Erythroblast (primary cell): ENCODE results near the gene PIM3.

Source experiments
- DNase-seq, 2 experiments: peaks; one replicate each; lab custom pipeline; 2025; lab: John Stamatoyannopoulos, UW
- GATA1 ChIP-seq: IDR thresholded peaks from 2 replicates; pipeline ENCODE4 v1.6.1; 2011; ENCODE audit warnings: low read depth, mild to moderate bottlenecking, control low read depth, low read length, moderate library complexity
- POLR2A ChIP-seq: IDR thresholded peaks from 2 replicates; pipeline ENCODE4 v1.6.1; 2011; ENCODE audit warnings: mild to moderate bottlenecking, low read length

PIM3 gene

GRCh38 chr22:49951000-49951677 lies 9.4 kb upstream of the PIM3 start:
- TF ChIP-seq GATA1 (no peak), POLR2A (no peak)
- DNase-seq, result no peak

GRCh38 chr22:49951678-49951985 lies 8.9 kb upstream of the PIM3 start:
- no peak for DNase-seq
- TF ChIP-seq GATA1, result no peak
- TF ChIP-seq POLR2A, result no peak

GRCh38 chr22:49951986-49952896 lies 8.3 kb upstream of the PIM3 start:
- TF ChIP-seq GATA1, result no peak
- no peak for TF ChIP-seq POLR2A
- DNase-seq, result no peak

GRCh38 chr22:49953027-49953679 lies 7.4 kb upstream of the PIM3 start:
- no peak for TF ChIP-seq GATA1
- DNase-seq, result no peak

GRCh38 chr22:49953680-49954344 lies 6.8 kb upstream of the PIM3 start:
- no peak for TF ChIP-seq GATA1
- no peak for TF ChIP-seq POLR2A
- no peak for DNase-seq

- TF ChIP-seq POLR2A, result no peak
- TF ChIP-seq GATA1, result no peak
- DNase-seq, result no peak
Measured at GRCh38 chr22:49954354-49954753, 6.2 kb upstream of the PIM3 start.

GRCh38 chr22:49954991-49955580 lies 5.5 kb upstream of the PIM3 start:
- TF ChIP-seq GATA1 (no peak), POLR2A (no peak)
- no peak for DNase-seq

- TF ChIP-seq GATA1 (no peak), POLR2A (no peak)
- no peak for DNase-seq
Measured at GRCh38 chr22:49955581-49956417, 4.8 kb upstream of the PIM3 start.

- TF ChIP-seq GATA1 (no peak), POLR2A (no peak)
Measured at GRCh38 chr22:49956418-49956770, 4.2 kb upstream of the PIM3 start.

GRCh38 chr22:49956914-49957825 lies 3.4 kb upstream of the PIM3 start:
- no peak for DNase-seq
- TF ChIP-seq GATA1 (no peak), POLR2A (no peak)

More at GRCh38 chr22:49956418-49956770, 4.2 kb upstream of the PIM3 start:
- DNase-seq, result no peak

GRCh38 chr22:49957826-49958365 lies 2.7 kb upstream of the PIM3 start:
- no peak for DNase-seq
- TF ChIP-seq POLR2A (no peak), GATA1 (no peak)
